Measurements from ENCODE around the gene KIF6. TPM values are rescaled to one million over a fixed set of nuclear protein-coding genes. Genes with fewer than 3 reads are reported as not detected.

KIF6 gene
- total RNA-seq, 1 experiment from 2014 or later: not detected

- ChIA-PET RAD21 (ENCODE audit: low non-redundant PET in 1 of 2, low total read pairs in 2 of 2, uncharacterized antibody in 2 of 2, unreplicated experiment in 2 of 2) (no interaction called here), POLR2A (no interaction called here), CTCF (no interaction called here)
- H3K36me3 ChIP-seq (ENCODE audit: control insufficient read depth in 1 of 2, insufficient read depth in 2 of 2, low read length in 2 of 2): no peaks in the 10 kb centered on the region
- H3K27me3 ChIP-seq (ENCODE audit: insufficient read depth, low read length): 0 out of 2 replicates have a peak, but pooled peaks cover 12% of the 10 kb centered on the region
- TF ChIP-seq EZH2 (IDR thresholded peaks at IDR 0.05) (no peak), EZH2phosphoT487 (IDR thresholded peaks at IDR 0.05; ENCODE audit: borderline replicate concordance) (no peak), POLR2A (IDR thresholded peaks at IDR 0.05; ENCODE audit: borderline replicate concordance, extremely low read depth, insufficient read depth, insufficient read length) (no peak), ZFX (IDR thresholded peaks at IDR 0.05) (no peak), YY1 (IDR thresholded peaks at IDR 0.05; ENCODE audit: extremely low read depth, insufficient replicate concordance, low read depth, low read length) (no peak), JUND (IDR thresholded peaks at IDR 0.05) (no peak), CEBPB (IDR thresholded peaks at IDR 0.05; ENCODE audit: low read depth) (no peak), EGR1 (IDR thresholded peaks at IDR 0.05; ENCODE audit: low read depth) (no peak), SIN3A (IDR thresholded peaks at IDR 0.05; ENCODE audit: low read depth) (no peak), CTCF (IDR thresholded peaks at IDR 0.05 in 2 of 3, conservative IDR thresholded peaks at IDR 0.05 in 1 of 3; ENCODE audit: borderline replicate concordance in 1 of 3, insufficient read depth in 1 of 3, low read depth in 2 of 3, low read length in 2 of 3) (no peak), CBX3 (IDR thresholded peaks at IDR 0.05; ENCODE audit: low read depth) (no peak), ELF1 (IDR thresholded peaks at IDR 0.05; ENCODE audit: borderline replicate concordance, low read depth) (no peak), TCF7L2 (IDR thresholded peaks at IDR 0.05; ENCODE audit: borderline replicate concordance, extremely low read depth, insufficient read depth, insufficient read length) (no peak), RAD21 (IDR thresholded peaks at IDR 0.05; ENCODE audit: low read depth) (no peak), FOSL1 (IDR thresholded peaks at IDR 0.05; ENCODE audit: low read depth) (no peak)
- TF ChIP-seq, protein P1, sequence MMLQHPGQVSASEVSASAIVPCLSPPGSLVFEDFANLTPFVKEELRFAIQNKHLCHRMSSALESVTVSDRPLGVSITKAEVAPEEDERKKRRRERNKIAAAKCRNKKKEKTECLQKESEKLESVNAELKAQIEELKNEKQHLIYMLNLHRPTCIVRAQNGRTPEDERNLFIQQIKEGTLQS (IDR thresholded peaks at IDR 0.05): no peak
- H3K4me2 ChIP-seq (ENCODE audit: low read length): no peak overlapping the region
- no peak overlapping the region for H3K27ac ChIP-seq (ENCODE audit: low read depth, low read length)
- no peaks in the 10 kb centered on the region for H3K79me2 ChIP-seq (ENCODE audit: insufficient read depth, low read length)
- no peaks in the 10 kb centered on the region for H4K20me1 ChIP-seq (ENCODE audit: insufficient read depth)
- no peak overlapping the region for H3K4me3 ChIP-seq (replicated peaks in 1 of 2; ENCODE audit: low read depth in 1 of 2, low read length in 2 of 2)
- ATAC-seq (no peak), DNase-seq (ENCODE audit: low read depth, low spot score) (no peak)
- intact Hi-C loops (cut with micrococcal nuclease): no loop called here
- H2AFZ ChIP-seq (ENCODE audit: low read depth, low read length, poor library complexity, severe bottlenecking): no peak overlapping the region
- H3K4me1 ChIP-seq (ENCODE audit: control insufficient read depth in 1 of 2, insufficient read depth in 2 of 2, low read length in 2 of 2): no peaks in the 10 kb centered on the region
- H3K9ac ChIP-seq (ENCODE audit: low read length): no peak overlapping the region
- no TSS peak for BruUV-seq (replicated peaks)
- no peaks in the 10 kb centered on the region for H3K9me2 ChIP-seq (ENCODE audit: insufficient read depth)
- H3K9me3 ChIP-seq (ENCODE audit: control insufficient read depth in 1 of 2, insufficient read depth in 1 of 2, low read depth in 1 of 2, low read length in 2 of 2): no peaks in the 10 kb centered on the region
Measured at GRCh38 chr6:39441301-39441700, 283.9 kb downstream of the KIF6 start.
